Right atrium auricular region (tissue), 2 donors: ENCODE results near the gene EMC9. TPM values are rescaled to one million over a fixed set of nuclear protein-coding genes. Genes with fewer than 3 reads are reported as not detected.

Source experiments
- DNase-seq: peaks from one replicate; pipeline ENCODE4 v3.0.0-alpha.2; 2019; ENCODE audit warnings: low spot score
- H3K27ac ChIP-seq, 2 donors: fragments of 200-600 bp; sonication (generic); 1 replicate in 1 of 2; 2 replicates in 1 of 2; pipeline ENCODE4 v1.5.1; 2016 to 2019
- H3K27me3 ChIP-seq, 2 donors: fragments of 200-600 bp; sonication (generic); one replicate each; pipeline versions ENCODE4 v1.5.1 to v1.6.0; 2017 to 2019
- H3K36me3 ChIP-seq: fragments of 200-600 bp; sonication (generic); one replicate; pipeline ENCODE4 v1.5.1; 2016
- H3K4me1 ChIP-seq, 2 donors: fragments of 200-600 bp; sonication (generic); one replicate each; pipeline versions ENCODE4 v1.5.1 to v1.6.0; 2017 to 2019
- H3K4me3 ChIP-seq, 2 donors: fragments of 200-600 bp; sonication (generic); 1 replicate in 1 of 2; 2 replicates in 1 of 2; pipeline ENCODE4 v1.5.1; 2017 to 2019; ENCODE audit warnings: mild to moderate bottlenecking in 1 of 2, moderate library complexity in 1 of 2
- H3K9me3 ChIP-seq, 2 donors: fragments of 200-600 bp; sonication (generic); one replicate each; pipeline ENCODE4 v1.5.1; 2019
- CTCF ChIP-seq, 2 donors: fragments of 200-600 bp; sonication (generic); IDR thresholded peaks; one replicate each; pipeline ENCODE4 v1.5.1; 2019; ENCODE audit warnings: antibody characterized with exemption in 2 of 2
- total RNA-seq, 2 donors: library from RNA; depleted of rRNA; stranded (reverse); fragments of >200 nt; gene quantifications; one replicate each; pipeline ENCODE4 v1.1.0, GENCODE V29; 2016

The EMC9 gene
- total RNA-seq, 2 donors from 2014 or later, result 9.9 to 16.8 TPM

DNA sequence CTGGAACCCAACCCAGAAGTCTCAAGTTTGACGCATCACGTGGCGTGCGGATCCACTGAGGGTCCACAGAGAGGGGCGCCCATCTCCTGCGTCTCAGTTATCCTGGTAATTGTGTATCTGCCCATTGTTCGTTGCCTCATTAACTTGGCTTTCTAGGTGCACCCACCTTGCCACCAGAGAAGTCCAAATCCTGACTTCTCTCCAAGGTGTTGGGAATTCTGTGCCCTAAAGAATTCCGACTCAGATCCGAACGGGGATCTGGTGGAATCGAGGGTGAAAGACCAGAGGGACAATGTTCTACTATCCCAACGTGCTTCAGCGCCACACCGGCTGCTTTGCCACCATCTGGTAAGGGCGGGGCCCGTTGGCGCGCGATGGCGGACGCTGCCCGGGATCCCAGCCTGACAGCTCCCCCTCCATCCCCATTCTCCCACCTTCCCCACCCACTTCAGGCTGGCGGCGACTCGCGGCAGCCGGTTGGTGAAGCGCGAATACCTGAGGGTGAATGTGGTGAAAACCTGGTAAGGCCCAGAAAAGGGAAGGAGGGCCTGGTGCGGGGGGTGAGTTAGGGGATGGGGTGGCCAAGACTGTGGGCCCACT, 31.0 kb upstream of the EMC9 start:
- no peak overlapping the region for H3K27ac ChIP-seq
- TF ChIP-seq CTCF (IDR thresholded peaks at IDR 0.05), result no peak
- no peaks in the 10 kb centered on the region for H3K27me3 ChIP-seq
- H3K36me3 ChIP-seq, result peaks cover 11% of the 10 kb centered on the region
- no peaks in the 10 kb centered on the region for H3K9me3 ChIP-seq
- H3K4me3 ChIP-seq, result peak overlapping the region; percentile 12 to 40
- peaks cover 0 to 9% of the 10 kb centered on the region in 2 donors for H3K4me1 ChIP-seq
- DNase-seq, result no peak

- no peak for TF ChIP-seq CTCF (IDR thresholded peaks at IDR 0.05)
- Histone ChIP-seq H3K4me1 (peaks cover 0 to 9% of the 10 kb centered on the region in 2 donors), H3K36me3 (peaks cover 18% of the 10 kb centered on the region), H3K9me3 (no peaks in the 10 kb centered on the region), H3K4me3 (peak within 1 kb of the TSS; percentile 12 to 40), H3K27ac (no peak within 1 kb of the TSS), H3K27me3 (no peaks in the 10 kb centered on the region)
- peak; percentile 89 for DNase-seq
Measured at GRCh38 chr14:24171422-24172260, 30.2 kb upstream of the EMC9 start, which contains the start of gene REC8. REC8 (plus strand) TSS chr14:24172080; CDS start chr14:24172553, 473 bp downstream.

DNA sequence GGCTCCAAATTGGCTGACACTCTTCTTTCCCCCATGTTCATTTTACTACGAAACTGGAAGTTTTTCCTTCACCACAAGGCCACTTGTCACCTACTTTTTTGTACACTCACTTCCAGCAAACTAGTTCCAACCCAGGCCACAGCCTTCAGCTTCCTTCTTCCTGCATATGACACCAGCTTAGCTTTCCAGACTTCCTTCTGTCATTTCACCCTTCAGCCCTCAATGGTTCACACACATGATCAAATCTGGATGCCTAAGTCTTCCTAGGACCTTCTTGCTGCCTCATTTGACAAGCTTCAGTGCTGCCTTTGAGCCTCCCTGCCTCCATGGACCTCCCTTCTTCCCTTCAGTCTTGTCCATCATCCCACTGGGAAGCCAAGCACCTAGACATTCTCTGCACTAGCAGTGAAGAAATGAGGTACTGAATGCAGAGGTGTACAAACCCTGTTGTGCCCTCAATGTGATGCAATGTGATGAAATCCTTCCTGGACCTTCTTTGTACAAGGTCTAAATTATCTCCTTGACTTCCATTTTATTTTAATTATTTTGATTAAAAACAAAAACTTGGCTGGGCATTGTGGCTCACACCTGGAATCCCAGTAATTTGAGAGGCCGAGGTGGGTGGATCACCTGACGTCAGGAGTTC, 26.2 kb upstream of the EMC9 start:
- no peak for TF ChIP-seq CTCF (IDR thresholded peaks at IDR 0.05)
- H3K4me3 ChIP-seq, result no peak overlapping the region
- no peak for DNase-seq
- no peaks in the 10 kb centered on the region for H3K9me3 ChIP-seq
- peaks cover 58% of the 10 kb centered on the region for H3K36me3 ChIP-seq
- peaks cover 0 to 24% of the 10 kb centered on the region in 2 donors for H3K4me1 ChIP-seq
- no peak overlapping the region for H3K27ac ChIP-seq
- H3K27me3 ChIP-seq, result no peaks in the 10 kb centered on the region

DNA sequence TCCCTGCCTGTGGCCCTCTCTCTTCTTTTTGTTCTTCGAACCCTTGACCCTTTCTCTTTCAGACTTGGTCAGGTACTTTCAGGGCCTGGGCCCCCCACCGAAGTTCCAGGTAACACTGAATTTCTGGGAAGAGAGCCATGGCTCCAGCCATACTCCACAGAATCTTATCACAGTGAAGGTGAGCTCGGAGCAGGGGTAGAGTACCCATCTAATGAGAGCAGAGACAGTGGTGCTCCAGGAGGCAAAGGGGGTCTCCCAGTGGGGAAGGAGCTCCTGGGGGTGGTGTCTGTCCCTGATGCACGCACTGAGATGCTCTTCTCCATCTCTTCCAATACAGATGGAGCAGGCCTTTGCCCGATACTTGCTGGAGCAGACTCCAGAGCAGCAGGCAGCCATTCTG, 24.4 kb upstream of the EMC9 start:
- Histone ChIP-seq H3K27me3 (no peaks in the 10 kb centered on the region), H3K4me3 (no peak overlapping the region), H3K36me3 (peaks cover 58% of the 10 kb centered on the region), H3K9me3 (no peaks in the 10 kb centered on the region), H3K27ac (no peak overlapping the region), H3K4me1 (peaks cover 0 to 25% of the 10 kb centered on the region in 2 donors)
- TF ChIP-seq CTCF (IDR thresholded peaks at IDR 0.05), result no peak
- no peak for DNase-seq

DNA sequence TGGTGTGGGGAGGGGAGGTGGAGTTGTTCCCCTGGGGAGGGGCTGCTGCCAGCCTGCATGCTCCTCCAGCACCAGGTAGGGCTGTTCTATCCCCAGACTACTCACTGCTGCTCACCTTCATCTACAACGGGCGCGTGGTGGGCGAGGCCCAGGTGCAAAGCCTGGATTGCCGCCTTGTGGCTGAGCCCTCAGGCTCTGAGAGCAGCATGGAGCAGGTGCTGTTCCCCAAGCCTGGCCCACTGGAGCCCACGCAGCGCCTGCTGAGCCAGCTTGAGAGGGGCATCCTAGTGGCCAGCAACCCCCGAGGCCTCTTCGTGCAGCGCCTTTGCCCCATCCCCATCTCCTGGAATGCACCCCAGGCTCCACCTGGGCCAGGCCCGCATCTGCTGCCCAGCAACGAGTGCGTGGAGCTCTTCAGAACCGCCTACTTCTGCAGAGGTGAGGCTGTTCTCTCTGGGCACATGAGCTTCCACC, 23.2 kb upstream of the EMC9 start:
- DNase-seq, result no peak

More for the DNA sequence above, 23.2 kb upstream of the EMC9 start:
- no peak for TF ChIP-seq CTCF (IDR thresholded peaks at IDR 0.05)
- H3K27me3 ChIP-seq, result no peaks in the 10 kb centered on the region
- H3K4me1 ChIP-seq, result peaks cover 0 to 30% of the 10 kb centered on the region in 2 donors
- peaks cover 70% of the 10 kb centered on the region for H3K36me3 ChIP-seq
- H3K27ac ChIP-seq, result no peak overlapping the region
- H3K4me3 ChIP-seq, result no peak overlapping the region
- H3K9me3 ChIP-seq, result no peaks in the 10 kb centered on the region
